Measurements from ENCODE around the gene COL15A1.

DNA sequence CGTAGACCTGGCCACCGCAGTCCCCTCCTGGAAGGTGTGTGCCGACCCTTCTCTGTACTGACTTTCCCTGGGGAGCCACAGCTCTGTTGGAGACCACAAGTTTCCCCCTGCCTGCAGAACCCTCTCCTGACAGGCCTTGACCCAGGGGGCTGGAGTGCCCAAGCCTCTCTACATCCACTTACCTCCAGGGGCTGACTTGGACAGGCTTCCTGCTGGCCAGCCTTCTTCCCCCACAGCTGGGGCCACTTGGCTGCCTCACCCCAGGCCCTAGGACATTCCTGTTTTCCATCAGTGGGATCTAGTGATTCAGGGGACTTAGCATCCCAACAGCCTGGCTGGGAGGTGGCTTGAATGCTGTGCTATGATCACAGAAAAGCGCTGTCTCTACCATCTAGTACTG, 23.6 kb downstream of the COL15A1 start:
- no peak for TF ChIP-seq EZH2 (optimal IDR thresholded peaks at IDR 0.05; ENCODE audit: low read depth, low read length)
- TF ChIP-seq, protein P1, sequence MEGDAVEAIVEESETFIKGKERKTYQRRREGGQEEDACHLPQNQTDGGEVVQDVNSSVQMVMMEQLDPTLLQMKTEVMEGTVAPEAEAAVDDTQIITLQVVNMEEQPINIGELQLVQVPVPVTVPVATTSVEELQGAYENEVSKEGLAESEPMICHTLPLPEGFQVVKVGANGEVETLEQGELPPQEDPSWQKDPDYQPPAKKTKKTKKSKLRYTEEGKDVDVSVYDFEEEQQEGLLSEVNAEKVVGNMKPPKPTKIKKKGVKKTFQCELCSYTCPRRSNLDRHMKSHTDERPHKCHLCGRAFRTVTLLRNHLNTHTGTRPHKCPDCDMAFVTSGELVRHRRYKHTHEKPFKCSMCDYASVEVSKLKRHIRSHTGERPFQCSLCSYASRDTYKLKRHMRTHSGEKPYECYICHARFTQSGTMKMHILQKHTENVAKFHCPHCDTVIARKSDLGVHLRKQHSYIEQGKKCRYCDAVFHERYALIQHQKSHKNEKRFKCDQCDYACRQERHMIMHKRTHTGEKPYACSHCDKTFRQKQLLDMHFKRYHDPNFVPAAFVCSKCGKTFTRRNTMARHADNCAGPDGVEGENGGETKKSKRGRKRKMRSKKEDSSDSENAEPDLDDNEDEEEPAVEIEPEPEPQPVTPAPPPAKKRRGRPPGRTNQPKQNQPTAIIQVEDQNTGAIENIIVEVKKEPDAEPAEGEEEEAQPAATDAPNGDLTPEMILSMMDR (IDR thresholded peaks at IDR 0.05; ENCODE audit: low read length), result no peak
